ENCODE data around the gene GJB1.
A peak's percentile ranks its signal among the peaks of the same experiment; 100 is the strongest.
"Not testable (repeated sequence)": the region's sequence is repeated elsewhere in the genome, so short reads cannot be mapped to it uniquely, and the experiment has no call there.

Gene GJB1

GRCh38 chrX:71222929-71223328, at the start of gene GJB1:
GJB1 (plus strand) TSS chrX:71223224; CDS start chrX:71223708, 484 bp downstream.
- peak; percentile 68 to 71 for DNase-seq

- no peak for DNase-seq
Observed at GRCh38 chrX:71173440-71173839, 49.6 kb upstream of the GJB1 start.

DNA sequence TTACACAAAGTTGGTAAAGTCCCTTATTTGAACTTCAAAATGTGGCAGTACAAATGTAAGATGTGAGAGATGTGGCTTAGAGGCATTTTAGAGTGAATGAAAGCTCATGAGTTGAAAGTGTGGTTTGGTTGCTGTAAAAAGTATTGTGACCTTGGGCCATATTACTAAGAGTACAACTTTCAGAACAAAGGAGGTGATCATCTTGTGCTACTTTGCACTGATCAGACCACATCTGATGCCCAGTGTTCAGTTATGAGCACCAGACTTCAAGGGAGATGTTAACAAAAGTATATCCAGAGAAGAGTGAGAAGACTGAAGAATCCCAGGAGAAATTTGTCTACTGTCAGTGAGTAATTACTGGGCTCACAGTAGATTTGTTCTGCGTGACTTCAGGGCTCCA, 48.2 kb upstream of the GJB1 start:
- DNase-seq: no peak

- DNase-seq: no peak
Observed at GRCh38 chrX:71175531-71175930, 47.5 kb upstream of the GJB1 start.

DNA sequence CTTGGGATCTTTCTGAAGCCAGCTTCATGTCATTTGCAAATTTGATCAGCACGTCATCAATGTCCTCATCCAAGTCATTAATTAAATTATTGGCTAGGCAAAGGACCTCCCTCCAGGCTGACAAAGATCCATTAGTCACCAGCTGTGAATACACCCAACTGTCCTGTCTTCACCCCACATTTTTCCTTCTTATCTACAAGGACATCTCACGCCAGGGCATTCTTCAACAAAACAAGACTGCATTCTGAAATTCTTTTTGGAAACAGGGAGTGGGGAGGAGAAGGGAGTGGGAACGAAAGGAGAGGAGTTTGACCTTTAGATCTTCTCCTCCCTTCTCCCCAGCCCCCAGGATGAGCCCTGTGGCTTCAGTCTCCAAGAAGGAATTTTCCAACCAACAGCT, 45.7 kb upstream of the GJB1 start:
- no peak for DNase-seq

DNA sequence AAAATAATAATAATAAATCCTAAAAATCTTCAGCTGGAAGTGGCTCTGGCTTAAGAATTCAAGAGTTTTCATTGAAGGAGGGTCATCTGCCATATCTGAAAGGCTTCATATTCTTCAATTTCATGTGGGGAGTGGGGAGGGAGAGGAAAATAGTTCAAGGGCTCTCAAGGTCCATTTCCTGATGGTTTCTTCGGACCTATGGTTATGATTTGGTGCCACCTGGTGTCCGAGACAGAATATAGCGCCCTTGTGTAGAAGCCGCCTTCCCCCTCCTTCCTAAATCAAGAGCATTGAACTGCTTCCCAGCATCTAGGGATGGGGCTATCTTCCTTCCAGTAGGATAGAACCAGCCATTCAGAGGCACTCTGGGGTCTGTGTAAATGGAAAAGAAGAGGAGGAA, 44.1 kb upstream of the GJB1 start:
- DNase-seq: peak; percentile 42 to 53

- not testable (repeated sequence) for DNase-seq
Observed at GRCh38 chrX:71180579-71181265, 42.3 kb upstream of the GJB1 start.

DNA sequence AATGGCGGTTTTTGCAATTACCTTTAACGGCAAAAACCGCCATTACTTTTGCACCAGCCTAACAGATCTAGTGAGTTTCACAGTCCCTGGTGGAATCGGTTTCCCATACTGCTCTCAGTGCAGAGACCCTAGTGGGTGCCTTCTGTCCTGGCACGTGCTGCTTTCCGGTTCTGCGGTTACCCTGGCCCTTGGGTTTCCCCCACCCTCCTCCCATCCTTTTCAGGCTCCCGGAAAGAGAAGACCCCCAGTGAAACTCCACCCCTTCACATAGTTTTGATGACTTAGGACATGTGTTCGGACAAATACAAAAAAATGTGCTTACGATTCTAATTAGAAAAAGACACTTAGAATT, 41.5 kb upstream of the GJB1 start:
- no peak for DNase-seq

GRCh38 chrX:71181910-71182799, 40.9 kb upstream of the GJB1 start:
- DNase-seq: peak; percentile 84 to 87

DNA sequence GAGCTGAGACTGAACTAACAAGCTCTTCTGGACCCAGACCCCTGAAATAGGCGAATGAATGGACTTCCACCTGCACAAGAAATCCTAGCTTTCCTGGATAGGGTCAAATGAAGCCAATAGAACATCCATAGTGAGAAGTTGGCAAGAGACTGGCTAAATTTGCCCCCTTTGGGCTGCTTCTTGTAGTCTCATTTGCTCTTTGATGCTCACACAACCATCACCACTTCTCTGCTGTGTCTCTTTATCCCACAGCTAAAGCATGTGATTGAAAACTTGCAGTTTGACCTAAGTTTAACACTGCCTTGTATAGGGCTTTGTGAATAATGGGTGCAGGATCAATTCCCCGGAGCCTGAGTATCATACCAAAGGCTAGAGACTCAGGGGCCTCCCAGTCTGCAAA, 40.2 kb upstream of the GJB1 start:
- no peak for DNase-seq

GRCh38 chrX:71183341-71183740, 39.7 kb upstream of the GJB1 start:
- DNase-seq: no peak

- no peak for DNase-seq
Observed at GRCh38 chrX:71184092-71184491, 38.9 kb upstream of the GJB1 start.

DNA sequence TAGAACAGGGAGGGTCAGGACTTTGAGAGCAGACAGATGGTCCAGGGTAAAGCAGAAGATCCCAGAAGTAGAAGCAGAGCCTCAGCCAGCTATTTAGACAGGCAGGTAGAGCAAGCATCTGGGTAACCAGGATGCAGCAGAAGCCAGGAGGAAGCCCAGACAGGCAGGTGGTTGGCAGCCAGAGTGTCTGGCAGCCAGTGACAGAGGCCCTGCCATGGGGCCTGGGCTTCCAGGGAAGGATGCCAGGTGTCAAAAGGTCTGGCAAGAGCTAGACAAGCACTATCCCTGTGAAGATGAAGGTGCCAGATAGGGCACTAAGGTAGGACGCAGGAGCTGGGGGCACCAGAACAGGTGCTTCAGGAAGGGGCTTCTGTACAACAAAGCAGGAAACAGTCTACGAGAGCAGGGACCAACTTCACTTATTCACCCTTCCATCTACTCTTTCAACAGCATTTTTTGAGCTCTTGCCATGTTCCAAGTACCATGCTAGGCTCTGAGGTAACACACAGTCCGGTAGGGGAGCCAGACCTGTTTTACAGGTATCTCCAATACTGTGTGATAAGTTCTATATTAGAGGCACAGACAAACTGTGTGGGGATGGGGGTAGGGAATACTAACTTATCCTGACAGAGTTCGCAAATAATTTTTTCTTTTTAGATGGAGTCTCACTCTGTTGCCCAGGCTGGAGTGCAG, 38.1 kb upstream of the GJB1 start:
- no peak for DNase-seq

DNA sequence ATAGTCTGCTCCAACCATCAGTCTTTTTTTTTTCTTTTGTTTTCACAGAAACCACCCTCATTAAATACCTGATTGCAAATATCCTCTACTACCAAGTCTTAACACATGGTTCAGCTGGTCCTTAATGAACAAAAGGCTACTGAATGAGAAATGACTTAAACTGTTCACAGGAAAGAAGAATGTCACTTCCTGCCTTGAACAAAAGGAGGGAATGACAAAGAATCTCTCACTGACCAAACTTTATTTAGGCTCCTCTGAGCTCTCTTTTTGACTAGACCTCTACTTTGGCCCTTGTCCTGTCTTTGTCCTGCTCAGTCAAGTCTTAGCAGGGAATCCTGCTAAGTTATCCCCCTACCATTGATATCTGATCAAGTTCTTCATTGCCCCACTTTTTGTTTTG, 31.8 kb upstream of the GJB1 start:
- no peak for DNase-seq

- DNase-seq: no peak
Observed at GRCh38 chrX:71195964-71196649, 26.9 kb upstream of the GJB1 start.

DNA sequence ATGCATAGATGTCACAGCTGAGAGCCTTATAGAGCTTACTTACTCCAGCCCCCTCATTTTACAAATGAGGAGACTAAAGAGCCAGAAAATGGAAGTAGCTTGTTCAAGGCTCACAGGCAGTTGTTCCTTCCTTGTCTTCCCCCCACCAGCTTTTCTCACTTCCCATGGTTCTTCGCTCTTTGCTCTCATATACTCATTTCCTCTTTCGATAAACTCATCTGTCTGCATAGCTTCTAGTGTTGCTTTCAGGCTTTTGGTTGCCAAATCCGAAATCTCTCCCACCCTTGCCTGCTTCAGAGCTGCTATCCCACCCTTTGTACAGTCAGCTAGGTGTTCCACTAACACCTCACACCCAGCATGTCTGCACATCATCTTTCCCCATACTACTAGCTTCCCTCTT, 25.0 kb upstream of the GJB1 start:
- DNase-seq: no peak

- DNase-seq: no peak
Observed at GRCh38 chrX:71199252-71200008, 23.6 kb upstream of the GJB1 start.

GRCh38 chrX:71210816-71211215, 12.2 kb upstream of the GJB1 start:
- no peak for DNase-seq

DNA sequence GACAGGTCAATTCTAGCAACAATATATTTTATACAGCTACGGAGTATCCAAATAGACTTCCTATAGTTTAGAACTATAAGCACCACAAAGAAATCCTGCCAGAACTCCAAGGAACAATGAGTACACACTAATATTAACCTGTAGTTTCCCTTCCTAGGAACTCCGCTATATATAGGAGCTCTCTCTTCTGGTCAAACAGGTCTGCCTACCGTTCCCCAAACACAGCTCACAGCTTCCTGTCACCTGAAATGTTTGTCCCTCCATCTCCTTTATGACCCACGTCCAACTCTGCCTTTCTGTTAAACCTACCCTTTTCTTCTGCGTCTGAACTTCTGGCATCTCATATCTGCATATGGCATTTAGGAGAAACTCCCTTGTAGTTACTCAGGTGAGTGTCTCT, 10.5 kb upstream of the GJB1 start:
- no peak for DNase-seq

GRCh38 chrX:71214152-71214551, 8.9 kb upstream of the GJB1 start:
- DNase-seq: no peak

- DNase-seq: no peak
Observed at GRCh38 chrX:71214604-71215337, 8.3 kb upstream of the GJB1 start.

Data from hippocampal formation (tissue), 2 donors.